Activated T-cell treated with anti-CD3 and anti-CD28 coated beads, Interleukin-2, amount 50 U/mL, for 72 hours (primary cell): ENCODE results near the gene TUSC7. TPM values are rescaled to one million over a fixed set of nuclear protein-coding genes. Genes with fewer than 3 reads are reported as not detected.

Source experiments
- ATAC-seq, 2 donors: fragments of 150-1000 bp; cut with Tn5 transposase; replicated peaks in 1 of 2; 2 replicates each; pipeline ENCODE4 v1.10.0; 2021; ENCODE audit warnings: moderate library complexity in 2 of 2, mild to moderate bottlenecking in 1 of 2
- DNase-seq, 2 donors: peaks; one replicate each; pipeline ENCODE4 v3.0.0; 2021 to 2022; ENCODE audit warnings: mixed read lengths in 1 of 2
- H3K27ac Mint-ChIP-seq: one replicate; pipeline ENCODE4 v1.8.0; 2022; ENCODE audit warnings: mild to moderate bottlenecking, moderate library complexity, mixed read lengths
- H3K27me3 Mint-ChIP-seq: one replicate; pipeline ENCODE4 v1.8.0; 2022; ENCODE audit warnings: low read depth, mixed read lengths
- H3K36me3 Mint-ChIP-seq, 2 donors: one replicate each; pipeline ENCODE4 v1.8.0; 2022; ENCODE audit warnings: mixed read lengths in 2 of 2, mild to moderate bottlenecking in 1 of 2; ENCODE audit not compliant: insufficient read depth in 2 of 2
- H3K4me1 Mint-ChIP-seq: one replicate; pipeline ENCODE4 v1.8.0; 2022; ENCODE audit warnings: low read depth, mixed read lengths
- H3K4me3 Mint-ChIP-seq, 2 donors: one replicate each; pipeline ENCODE4 v1.8.0; 2022; ENCODE audit warnings: mild to moderate bottlenecking in 2 of 2, mixed read lengths in 2 of 2, moderate library complexity in 2 of 2
- H3K9me3 Mint-ChIP-seq, 2 donors: one replicate each; pipeline ENCODE4 v1.8.0; 2022; ENCODE audit warnings: mixed read lengths in 2 of 2
- total RNA-seq, 2 donors: library from RNA; stranded (reverse); gene quantifications; one replicate each; pipeline ENCODE4 v1.2.3, GENCODE V29; 2022

The TUSC7 gene
- total RNA-seq, result not detected

GRCh38 chr3:116709479-116709878 lies at the start of gene TUSC7:
Gene TUSC7, plus strand, starts transcription at chr3:116709779.
- ATAC-seq, result no peak
- DNase-seq, result no peak

GRCh38 chr3:116661196-116661595 lies 48.4 kb upstream of the TUSC7 start:
- Mint-ChIP-seq H3K27ac (no peak overlapping the region), H3K36me3 (no peaks in the 10 kb centered on the region), H3K9me3 (peaks cover 0 to 6% of the 10 kb centered on the region in 2 donors), H3K4me1 (no peaks in the 10 kb centered on the region), H3K27me3 (no peaks in the 10 kb centered on the region), H3K4me3 (no peak overlapping the region)
- DNase-seq, result no peak
- ATAC-seq, result no peak

More at GRCh38 chr3:116709479-116709878, at the start of gene TUSC7:
- Mint-ChIP-seq H3K4me3 (no peak within 1 kb of the TSS), H3K9me3 (no peaks in the 10 kb centered on the region), H3K36me3 (no peaks in the 10 kb centered on the region), H3K4me1 (no peaks in the 10 kb centered on the region), H3K27me3 (no peaks in the 10 kb centered on the region), H3K27ac (no peak within 1 kb of the TSS)

GRCh38 chr3:116663161-116664110 lies 46.1 kb upstream of the TUSC7 start:
- DNase-seq (no peak), ATAC-seq (no peak)
- H3K4me1 Mint-ChIP-seq, result no peaks in the 10 kb centered on the region
- no peak overlapping the region for H3K4me3 Mint-ChIP-seq
- H3K27ac Mint-ChIP-seq, result no peak overlapping the region
- H3K27me3 Mint-ChIP-seq, result no peaks in the 10 kb centered on the region
- no peaks in the 10 kb centered on the region for H3K36me3 Mint-ChIP-seq
- peaks cover 4 to 7% of the 10 kb centered on the region in 2 donors for H3K9me3 Mint-ChIP-seq

- Mint-ChIP-seq H3K27ac (no peak overlapping the region), H3K4me1 (no peaks in the 10 kb centered on the region), H3K36me3 (no peaks in the 10 kb centered on the region), H3K4me3 (no peak overlapping the region), H3K9me3 (peaks cover 6 to 7% of the 10 kb centered on the region in 2 donors), H3K27me3 (no peaks in the 10 kb centered on the region)
- ATAC-seq (no peak), DNase-seq (no peak)
Observed at GRCh38 chr3:116667324-116667723, 42.3 kb upstream of the TUSC7 start.

- H3K27ac Mint-ChIP-seq, result no peak overlapping the region
- ATAC-seq, result no peak
- peaks cover 6 to 7% of the 10 kb centered on the region in 2 donors for H3K9me3 Mint-ChIP-seq
- H3K36me3 Mint-ChIP-seq, result no peaks in the 10 kb centered on the region
- DNase-seq, result no peak
- no peaks in the 10 kb centered on the region for H3K4me1 Mint-ChIP-seq
- H3K4me3 Mint-ChIP-seq, result no peak overlapping the region
- H3K27me3 Mint-ChIP-seq, result no peaks in the 10 kb centered on the region
Observed at GRCh38 chr3:116667791-116668190, 41.8 kb upstream of the TUSC7 start.

- DNase-seq (no peak), ATAC-seq (no peak)
- no peak overlapping the region for H3K27ac Mint-ChIP-seq
- H3K9me3 Mint-ChIP-seq, result peaks cover 3 to 6% of the 10 kb centered on the region in 2 donors
- H3K36me3 Mint-ChIP-seq, result no peaks in the 10 kb centered on the region
- H3K4me3 Mint-ChIP-seq, result no peak overlapping the region
- H3K27me3 Mint-ChIP-seq, result no peaks in the 10 kb centered on the region
- no peaks in the 10 kb centered on the region for H3K4me1 Mint-ChIP-seq
Observed at GRCh38 chr3:116669576-116669975, 40.0 kb upstream of the TUSC7 start.

GRCh38 chr3:116671151-116671550 lies 38.4 kb upstream of the TUSC7 start:
- Mint-ChIP-seq H3K27me3 (no peaks in the 10 kb centered on the region), H3K9me3 (peaks cover 3 to 9% of the 10 kb centered on the region in 2 donors), H3K36me3 (no peaks in the 10 kb centered on the region), H3K4me3 (no peak overlapping the region), H3K27ac (no peak overlapping the region), H3K4me1 (no peaks in the 10 kb centered on the region)
- no peak for DNase-seq
- no peak for ATAC-seq

GRCh38 chr3:116678853-116679252 lies 30.7 kb upstream of the TUSC7 start:
- H3K27me3 Mint-ChIP-seq, result no peaks in the 10 kb centered on the region
- no peak overlapping the region for H3K4me3 Mint-ChIP-seq
- H3K27ac Mint-ChIP-seq, result no peak overlapping the region
- no peak for ATAC-seq
- no peak for DNase-seq
- H3K4me1 Mint-ChIP-seq, result no peaks in the 10 kb centered on the region
- no peaks in the 10 kb centered on the region for H3K36me3 Mint-ChIP-seq
- H3K9me3 Mint-ChIP-seq, result peaks cover 4 to 5% of the 10 kb centered on the region in 2 donors

GRCh38 chr3:116691041-116691440 lies 18.5 kb upstream of the TUSC7 start:
- ATAC-seq (no peak), DNase-seq (no peak)
- H3K4me3 Mint-ChIP-seq, result no peak overlapping the region
- H3K36me3 Mint-ChIP-seq, result no peaks in the 10 kb centered on the region
- no peaks in the 10 kb centered on the region for H3K27me3 Mint-ChIP-seq
- H3K9me3 Mint-ChIP-seq, result peaks cover 0 to 2% of the 10 kb centered on the region in 2 donors
- H3K4me1 Mint-ChIP-seq, result no peaks in the 10 kb centered on the region
- H3K27ac Mint-ChIP-seq, result no peak overlapping the region

GRCh38 chr3:116701070-116701469 lies 8.5 kb upstream of the TUSC7 start:
- DNase-seq (no peak), ATAC-seq (no peak)
- Mint-ChIP-seq H3K4me1 (no peaks in the 10 kb centered on the region), H3K36me3 (no peaks in the 10 kb centered on the region), H3K27ac (no peak overlapping the region), H3K9me3 (peaks cover 3 to 9% of the 10 kb centered on the region in 2 donors), H3K4me3 (no peak overlapping the region), H3K27me3 (no peaks in the 10 kb centered on the region)

- H3K36me3 Mint-ChIP-seq, result no peaks in the 10 kb centered on the region
Observed at GRCh38 chr3:116702334-116702733, 7.2 kb upstream of the TUSC7 start.

GRCh38 chr3:116707531-116707930 lies 2.0 kb upstream of the TUSC7 start:
- no peak overlapping the region for H3K27ac Mint-ChIP-seq
- no peak for DNase-seq
- no peaks in the 10 kb centered on the region for H3K4me1 Mint-ChIP-seq
- peaks cover 0 to 3% of the 10 kb centered on the region in 2 donors for H3K9me3 Mint-ChIP-seq
- ATAC-seq, result no peak
- H3K27me3 Mint-ChIP-seq, result no peaks in the 10 kb centered on the region
- H3K36me3 Mint-ChIP-seq, result no peaks in the 10 kb centered on the region
- H3K4me3 Mint-ChIP-seq, result no peak overlapping the region

More at GRCh38 chr3:116702334-116702733, 7.2 kb upstream of the TUSC7 start:
- Mint-ChIP-seq H3K27me3 (no peaks in the 10 kb centered on the region), H3K4me1 (no peaks in the 10 kb centered on the region), H3K27ac (no peak overlapping the region), H3K9me3 (peaks cover 0 to 6% of the 10 kb centered on the region in 2 donors), H3K4me3 (no peak overlapping the region)
- DNase-seq (no peak), ATAC-seq (no peak)

GRCh38 chr3:116716490-116716889 lies 6.9 kb downstream of the TUSC7 start:
- Mint-ChIP-seq H3K27me3 (no peaks in the 10 kb centered on the region), H3K36me3 (no peaks in the 10 kb centered on the region), H3K4me3 (no peak overlapping the region), H3K27ac (no peak overlapping the region), H3K4me1 (no peaks in the 10 kb centered on the region), H3K9me3 (peaks cover 1 to 6% of the 10 kb centered on the region in 2 donors)
- no peak for DNase-seq
- ATAC-seq, result no peak
